Epithelial cell of proximal tubule (primary cell): ENCODE results near the gene STPG1. TPM values are rescaled to one million over a fixed set of nuclear protein-coding genes. Genes with fewer than 3 reads are reported as not detected.
A peak's percentile ranks its signal among the peaks of the same experiment; 100 is the strongest.

Experiments
- DNase-seq: peaks from one replicate; pipeline ENCODE4 v3.0.0-alpha.2; 2011; ENCODE audit warnings: low read depth
- H3K4me3 ChIP-seq: 2 replicates; pipeline ENCODE4 v1.5.1; 2011; ENCODE audit warnings: low read depth, mild to moderate bottlenecking, low read length
- total RNA-seq: library from RNA; depleted of rRNA; stranded (reverse); fragments of >200 nt; gene quantifications from 2 replicates; pipeline ENCODE4 v1.2.3, GENCODE V29; 2015
- TF ChIP-seq, protein P1 (sequence below): conservative IDR thresholded peaks from 2 replicates; pipeline ENCODE4 v1.5.1; 2012; ENCODE audit warnings: low read depth, mild to moderate bottlenecking, low read length

The STPG1 gene
- total RNA-seq, 1 donor from 2014 or later, result 11.5 TPM

DNA sequence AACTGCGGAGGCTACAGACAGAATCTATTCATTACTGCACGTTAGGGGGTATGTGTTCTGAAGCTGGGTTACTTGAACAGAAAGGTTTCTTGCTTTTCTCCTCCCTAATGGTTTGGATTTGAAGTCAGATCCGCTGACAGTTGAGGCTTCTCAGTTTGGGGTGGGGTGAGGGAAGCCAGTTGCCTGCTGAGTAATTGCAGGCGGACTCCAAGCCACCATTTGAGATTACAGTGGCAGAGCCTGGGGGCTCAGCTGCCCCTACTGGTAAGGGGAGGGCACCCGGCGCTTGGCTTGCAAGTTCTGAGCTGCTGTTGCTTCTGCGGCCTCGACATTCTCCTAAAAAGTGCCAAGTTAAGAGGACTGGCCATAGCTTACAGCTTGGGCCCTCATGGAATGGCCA is 92.5 kb downstream of the STPG1 start:
- TF ChIP-seq, protein P1, sequence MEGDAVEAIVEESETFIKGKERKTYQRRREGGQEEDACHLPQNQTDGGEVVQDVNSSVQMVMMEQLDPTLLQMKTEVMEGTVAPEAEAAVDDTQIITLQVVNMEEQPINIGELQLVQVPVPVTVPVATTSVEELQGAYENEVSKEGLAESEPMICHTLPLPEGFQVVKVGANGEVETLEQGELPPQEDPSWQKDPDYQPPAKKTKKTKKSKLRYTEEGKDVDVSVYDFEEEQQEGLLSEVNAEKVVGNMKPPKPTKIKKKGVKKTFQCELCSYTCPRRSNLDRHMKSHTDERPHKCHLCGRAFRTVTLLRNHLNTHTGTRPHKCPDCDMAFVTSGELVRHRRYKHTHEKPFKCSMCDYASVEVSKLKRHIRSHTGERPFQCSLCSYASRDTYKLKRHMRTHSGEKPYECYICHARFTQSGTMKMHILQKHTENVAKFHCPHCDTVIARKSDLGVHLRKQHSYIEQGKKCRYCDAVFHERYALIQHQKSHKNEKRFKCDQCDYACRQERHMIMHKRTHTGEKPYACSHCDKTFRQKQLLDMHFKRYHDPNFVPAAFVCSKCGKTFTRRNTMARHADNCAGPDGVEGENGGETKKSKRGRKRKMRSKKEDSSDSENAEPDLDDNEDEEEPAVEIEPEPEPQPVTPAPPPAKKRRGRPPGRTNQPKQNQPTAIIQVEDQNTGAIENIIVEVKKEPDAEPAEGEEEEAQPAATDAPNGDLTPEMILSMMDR, result no peak
- peak overlapping the region; percentile 58 for H3K4me3 ChIP-seq
- no peak for DNase-seq

GRCh38 chr1:24319962-24320361 is 93.6 kb downstream of the STPG1 start:
- peak overlapping the region; percentile 41 for H3K4me3 ChIP-seq
- TF ChIP-seq, protein P1, result no peak
- DNase-seq, result no peak

- peak within 1 kb of the TSS; percentile 41 for H3K4me3 ChIP-seq
- TF ChIP-seq, protein P1, result no peak
- no peak for DNase-seq
These were observed 94.2 kb downstream of the STPG1 start, which contains the start of gene GRHL3 for GRCh38 chr1:24319312-24319863. Gene GRHL3 (plus strand): TSS chr1:24319357. CDS start chr1:24319552, 195 bp downstream.

- DNase-seq, result no peak
- TF ChIP-seq, protein P1, result no peak
- H3K4me3 ChIP-seq, result peak overlapping the region; percentile 41
These were observed 94.8 kb downstream of the STPG1 start for GRCh38 chr1:24318615-24319311.

DNA sequence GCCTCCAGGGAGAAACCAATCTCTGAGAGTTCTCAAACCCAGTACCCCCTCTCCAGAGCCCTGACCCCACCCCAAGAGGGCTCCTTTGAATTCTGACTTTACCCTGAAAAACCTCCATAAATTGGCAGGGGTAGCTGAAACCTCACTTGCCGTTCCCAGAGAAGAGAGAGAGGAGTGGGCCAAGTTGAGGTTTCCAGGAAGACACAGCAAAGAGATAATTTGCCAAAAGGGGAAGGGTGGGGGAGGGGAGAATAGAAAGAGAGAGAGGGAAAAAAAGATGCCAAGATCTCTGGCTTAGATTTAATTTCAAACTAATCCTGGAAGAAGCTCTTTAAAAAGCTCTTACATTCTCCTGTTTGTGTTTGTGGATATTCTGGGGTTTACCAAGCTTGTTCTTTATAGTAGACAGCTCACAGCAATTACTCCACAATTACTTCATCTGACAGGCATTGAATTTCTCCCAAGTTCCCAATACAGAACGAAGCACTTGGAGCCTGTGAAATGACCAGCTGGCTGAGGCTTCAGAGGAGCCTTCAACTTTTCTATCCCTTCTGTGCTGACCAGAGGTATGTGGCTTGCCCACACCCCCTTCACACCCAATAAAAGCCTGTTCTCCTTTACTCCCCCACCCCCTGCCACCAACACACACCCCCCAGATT is 95.5 kb downstream of the STPG1 start:
- no peak overlapping the region for H3K4me3 ChIP-seq
- TF ChIP-seq, protein P1, result no peak
- DNase-seq, result no peak

GRCh38 chr1:24317081-24317480 is 96.5 kb downstream of the STPG1 start:
- TF ChIP-seq, protein P1, result no peak
- no peak for DNase-seq
- H3K4me3 ChIP-seq, result no peak overlapping the region

GRCh38 chr1:24316645-24317044 is 96.9 kb downstream of the STPG1 start:
- TF ChIP-seq, protein P1, result no peak
- no peak overlapping the region for H3K4me3 ChIP-seq
- no peak for DNase-seq
